GM19397 (cell line): ENCODE measurements around the gene ZSWIM3.

ENCODE experiments used
- ATAC-seq: cut with Tn5 transposase; IDR thresholded peaks from one replicate; pipeline ENCODE4 v1.9.1; 2021; ENCODE audit warnings: mild to moderate bottlenecking, moderate library complexity; ENCODE audit not compliant: unreplicated experiment

The ZSWIM3 gene

GRCh38 chr20:45908084-45908483, 50.7 kb downstream of the ZSWIM3 start:
- no peak for ATAC-seq

GRCh38 chr20:45909336-45909808, 52.0 kb downstream of the ZSWIM3 start:
- no peak for ATAC-seq

- no peak for ATAC-seq
Observed at GRCh38 chr20:45909817-45910669, 52.6 kb downstream of the ZSWIM3 start.

GRCh38 chr20:45910670-45911485, 53.5 kb downstream of the ZSWIM3 start:
- peak; percentile 84 for ATAC-seq

GRCh38 chr20:45911486-45912343, 54.3 kb downstream of the ZSWIM3 start, which contains the start of gene PLTP:
PLTP (minus strand) TSS chr20:45912155; CDS start chr20:45911452, 703 bp downstream.
- ATAC-seq, result no peak

GRCh38 chr20:45912344-45912682, 54.9 kb downstream of the ZSWIM3 start:
- no peak for ATAC-seq

GRCh38 chr20:45913116-45913515, 55.7 kb downstream of the ZSWIM3 start:
- no peak for ATAC-seq

GRCh38 chr20:45917790-45918141, 60.4 kb downstream of the ZSWIM3 start:
- ATAC-seq, result no peak

GRCh38 chr20:45918182-45918737, 60.8 kb downstream of the ZSWIM3 start:
- ATAC-seq, result no peak

- no peak for ATAC-seq
Observed at GRCh38 chr20:45918779-45919537, 61.5 kb downstream of the ZSWIM3 start.

GRCh38 chr20:45919542-45920399, 62.4 kb downstream of the ZSWIM3 start:
- ATAC-seq, result no peak

GRCh38 chr20:45920462-45921336, 63.3 kb downstream of the ZSWIM3 start:
- ATAC-seq, result no peak

- ATAC-seq, result no peak
Observed at GRCh38 chr20:45921337-45922189, 64.1 kb downstream of the ZSWIM3 start.

- ATAC-seq, result no peak
Observed at GRCh38 chr20:45924391-45925261, 67.2 kb downstream of the ZSWIM3 start.

GRCh38 chr20:45925821-45926506, 68.5 kb downstream of the ZSWIM3 start:
- no peak for ATAC-seq

GRCh38 chr20:45926731-45927070, 69.3 kb downstream of the ZSWIM3 start:
- ATAC-seq, result no peak
